Prostate gland (tissue), 2 donors: ENCODE results near the gene CDK1.

ENCODE experiments used
- CTCF ChIP-seq, 4 experiments: fragments of 200-600 bp in 2 of 4; fragments of 450-650 bp in 2 of 4; sonication (generic) in 2 of 4; IDR thresholded peaks; 1 replicate in 3 of 4; 2 replicates in 1 of 4; pipeline ENCODE4 v1.5.1; 2016 to 2019; ENCODE audit warnings: antibody characterized with exemption in 4 of 4, mild to moderate bottlenecking in 2 of 4, moderate library complexity in 2 of 4
- POLR2AphosphoS5 ChIP-seq: sonication (generic); formaldehyde crosslinking; IDR thresholded peaks from one replicate; pipeline ENCODE4 v1.6.1; 2017; ENCODE audit warnings: antibody characterized with exemption

- TF ChIP-seq CTCF (IDR thresholded peaks at IDR 0.05) (no peak), POLR2AphosphoS5 (no peak)
Measured at GRCh38 chr10:60762554-60762953, 15.7 kb upstream of the CDK1 start.
